Midbrain (tissue), 1 donor: ENCODE measurements around the gene SPSB3.
A peak's percentile ranks its signal among the peaks of the same experiment; 100 is the strongest.
"Not testable (repeated sequence)": the region's sequence is repeated elsewhere in the genome, so short reads cannot be mapped to it uniquely, and the experiment has no call there.

Experiments
- DNase-seq: peaks from one replicate; lab custom pipeline; 2025; lab: John Stamatoyannopoulos, UW

SPSB3 gene

GRCh38 chr16:1741553-1742165 lies 40.7 kb downstream of the SPSB3 start:
- DNase-seq: peak; percentile 2

DNA sequence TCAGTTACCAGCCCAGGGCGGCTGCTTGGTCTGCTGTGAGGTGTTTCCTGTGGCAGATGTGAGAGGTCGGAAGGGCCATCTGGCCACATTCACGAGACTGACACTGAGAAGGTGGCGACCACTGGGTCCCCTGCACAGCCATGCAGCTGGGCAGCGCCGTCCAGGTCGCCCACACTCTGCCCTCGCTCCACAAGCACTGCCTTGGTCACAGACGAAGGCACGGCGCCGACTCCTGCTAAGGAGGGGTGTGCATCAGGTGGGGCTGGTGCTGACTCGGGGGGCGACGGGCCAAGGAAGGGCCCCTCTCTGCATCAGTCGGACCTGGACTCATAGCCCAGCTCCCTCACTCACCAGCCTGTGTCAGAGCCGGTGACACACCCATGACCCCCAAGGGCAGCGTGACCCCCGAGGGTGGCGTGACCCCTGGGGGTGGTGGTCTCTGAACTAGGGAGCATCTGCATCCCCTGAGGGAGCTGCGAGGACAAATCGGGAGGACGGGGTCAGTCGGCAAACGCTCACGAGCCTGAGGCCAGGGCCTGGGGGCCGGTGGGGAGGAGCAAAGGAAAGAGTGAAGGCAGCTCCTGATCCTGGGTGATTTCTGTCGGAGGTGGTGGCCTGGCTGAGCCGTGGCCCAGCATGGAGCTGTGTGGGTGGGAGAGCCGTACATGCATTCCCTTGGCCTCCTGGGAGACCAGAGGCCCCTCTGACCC lies 41.4 kb downstream of the SPSB3 start:
- DNase-seq: no peak

DNA sequence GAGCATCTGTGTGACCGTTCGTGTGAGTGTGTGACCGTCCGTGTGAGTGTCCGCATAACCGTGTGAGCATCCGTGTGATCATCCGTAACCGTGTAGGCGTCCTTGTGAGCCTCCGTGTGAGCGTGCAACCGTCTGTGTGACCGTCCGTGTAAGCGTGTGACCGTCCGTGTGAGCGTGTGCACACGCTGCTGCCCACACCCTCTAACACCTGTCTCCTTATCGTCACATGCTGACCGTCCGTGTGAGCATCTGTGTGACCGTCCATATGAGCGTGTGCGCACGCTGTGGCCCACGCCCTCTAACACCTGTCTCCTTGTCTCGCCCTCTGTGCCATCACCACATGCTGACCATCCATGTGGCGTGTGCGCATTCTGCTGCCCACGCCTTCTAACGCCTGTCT lies 42.1 kb downstream of the SPSB3 start:
- DNase-seq: no peak

DNA sequence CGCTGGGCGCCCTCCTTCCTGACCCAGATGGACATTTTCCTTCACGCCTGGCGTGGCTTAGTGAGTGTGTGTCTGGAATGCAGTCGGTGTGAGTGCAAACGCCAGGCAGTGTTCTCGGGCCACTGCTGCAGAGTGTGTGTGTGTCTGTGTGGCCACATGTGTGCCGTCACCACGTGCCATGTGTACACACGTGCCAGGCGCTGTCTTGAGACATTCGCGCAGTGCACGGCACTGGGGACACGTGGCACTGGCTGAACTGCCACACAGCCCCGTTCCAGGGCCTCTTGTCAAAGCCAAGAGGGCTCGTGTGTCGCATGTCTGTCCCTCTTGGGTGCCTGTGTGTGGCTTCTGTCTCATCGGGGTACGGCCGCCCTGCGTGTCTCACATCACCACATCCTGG lies 47.6 kb downstream of the SPSB3 start:
- DNase-seq: no peak

DNA sequence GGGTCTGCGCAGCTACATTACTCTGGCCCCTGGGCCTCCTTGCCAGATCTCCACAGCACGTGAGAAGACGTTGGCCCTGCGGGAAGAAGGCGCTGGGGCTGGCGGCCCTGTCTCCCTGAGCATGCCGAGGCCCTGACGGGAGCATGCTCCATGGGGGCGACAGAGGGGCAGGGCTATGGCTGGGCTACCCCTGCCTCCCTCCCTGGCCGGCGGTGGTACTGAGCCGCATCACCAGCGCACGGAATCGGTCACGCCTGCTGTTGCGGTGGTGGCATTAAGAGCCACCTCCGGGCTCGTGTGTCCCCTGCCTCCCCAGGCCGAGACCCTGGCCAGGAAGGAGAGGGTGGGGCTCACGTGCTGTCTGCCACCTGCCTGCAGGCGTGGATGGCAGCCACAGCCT lies 48.2 kb downstream of the SPSB3 start:
- DNase-seq: no peak

GRCh38 chr16:1732551-1732987 lies 49.8 kb downstream of the SPSB3 start:
- DNase-seq: not testable (repeated sequence)

DNA sequence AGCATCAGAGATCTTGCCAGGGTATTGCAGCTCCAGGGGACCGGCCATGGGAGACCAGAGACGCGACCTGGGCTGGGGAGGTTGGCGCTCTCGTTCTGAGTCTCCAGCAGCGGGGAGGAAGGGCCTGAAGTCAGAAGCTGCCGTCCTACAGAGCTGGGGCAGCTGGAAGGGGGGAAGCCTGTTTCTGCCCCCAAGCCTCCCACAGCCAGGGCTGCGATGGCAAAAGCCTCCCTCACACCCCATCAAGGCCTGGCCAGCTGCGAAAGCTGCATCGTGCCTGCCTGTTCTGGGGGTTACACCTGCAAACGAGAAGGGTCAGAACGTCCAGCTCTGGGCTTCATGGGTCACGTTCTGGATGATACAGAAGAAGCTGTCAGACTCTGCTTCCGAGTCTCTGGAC lies 50.3 kb downstream of the SPSB3 start:
- DNase-seq: no peak

DNA sequence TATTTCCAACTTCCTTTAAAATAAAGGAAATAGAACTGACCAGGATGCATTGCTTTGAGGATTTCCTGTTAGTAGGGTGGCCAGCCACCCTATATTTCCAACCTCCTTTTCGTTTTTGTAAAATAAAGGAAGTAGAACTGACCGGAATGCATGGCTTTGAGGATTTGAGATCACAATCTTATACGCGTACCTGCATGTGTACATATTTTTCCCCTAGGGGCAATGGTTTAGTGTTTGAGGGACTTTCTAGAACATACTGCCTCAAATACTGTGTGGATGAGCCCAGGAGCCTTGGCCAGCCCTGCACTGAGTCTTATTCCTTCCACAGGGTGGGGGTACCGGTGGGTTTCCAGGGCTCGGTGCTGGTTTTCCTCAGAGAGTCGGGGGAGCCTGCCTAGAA lies 50.8 kb downstream of the SPSB3 start:
- DNase-seq: no peak

DNA sequence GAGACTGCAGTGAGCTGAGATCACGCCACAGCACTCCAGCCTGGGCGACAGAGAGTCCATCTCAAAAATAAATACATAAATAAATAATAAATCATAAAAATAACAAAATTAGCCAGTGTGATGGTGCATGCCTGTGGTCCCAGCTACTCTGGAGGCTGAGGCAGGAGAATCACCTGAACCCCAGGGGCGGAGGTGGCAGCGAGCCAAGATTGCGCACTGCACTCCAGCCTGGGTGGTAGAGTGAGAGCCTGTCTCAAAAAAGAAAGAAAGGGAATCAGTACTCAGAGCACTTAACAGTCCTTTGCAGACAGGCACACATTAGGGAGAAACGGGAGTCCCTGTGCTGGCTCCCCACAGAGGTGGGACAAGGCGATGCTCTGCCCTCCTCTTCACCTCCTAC lies 51.3 kb downstream of the SPSB3 start:
- DNase-seq: no peak

DNA sequence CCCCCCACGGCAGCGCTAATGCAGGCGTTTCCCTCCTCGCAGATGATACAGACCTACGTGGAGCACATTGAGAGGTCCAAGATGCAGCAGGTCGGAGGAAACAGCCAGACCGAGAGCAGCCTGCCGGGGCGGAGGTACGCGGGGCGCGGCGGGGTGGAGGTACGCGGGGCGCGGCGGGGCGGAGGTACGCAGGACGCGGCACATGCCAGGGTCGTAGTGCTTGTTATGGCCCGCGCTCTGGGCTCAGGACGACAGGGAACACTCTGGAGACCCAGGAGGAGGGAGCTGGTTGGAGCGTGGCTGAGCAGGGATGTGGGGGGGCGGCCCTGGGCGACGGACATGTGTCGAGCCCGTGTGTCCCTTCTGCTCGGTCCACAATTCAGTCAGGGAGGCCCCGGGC lies 52.9 kb downstream of the SPSB3 start:
- DNase-seq: no peak

DNA sequence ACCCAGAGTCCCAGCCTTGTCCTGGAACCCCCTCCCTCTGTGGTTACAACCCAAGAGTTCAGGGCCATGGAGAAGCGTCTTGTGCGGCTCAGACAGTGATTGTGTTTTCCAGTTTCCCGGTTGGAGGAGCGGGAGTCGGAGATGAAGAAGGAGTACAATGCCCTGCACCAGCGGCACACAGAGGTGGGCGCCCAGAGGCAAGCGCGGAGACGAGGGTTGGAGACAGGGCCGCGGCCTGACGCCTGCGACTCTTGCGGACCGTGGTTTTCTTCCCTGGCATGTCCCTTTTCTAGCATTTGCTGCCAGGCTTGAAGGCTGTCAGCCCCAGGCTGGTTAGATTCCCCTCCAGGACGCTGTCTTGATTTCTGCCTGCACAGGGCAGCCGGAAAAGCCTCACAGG lies 53.3 kb downstream of the SPSB3 start:
- no peak for DNase-seq

GRCh38 chr16:1727651-1728624 lies 54.4 kb downstream of the SPSB3 start:
- DNase-seq: no peak
